Activated naive CD4-positive, alpha-beta T cell treated with Interleukin-2 at 50 U/mL for 16 hours (primary cell): ENCODE results near the gene KLRG1.

Source experiments
- DNase-seq: peaks from one replicate; pipeline ENCODE4 v3.0.0-alpha.2; 2020

The KLRG1 gene

DNA sequence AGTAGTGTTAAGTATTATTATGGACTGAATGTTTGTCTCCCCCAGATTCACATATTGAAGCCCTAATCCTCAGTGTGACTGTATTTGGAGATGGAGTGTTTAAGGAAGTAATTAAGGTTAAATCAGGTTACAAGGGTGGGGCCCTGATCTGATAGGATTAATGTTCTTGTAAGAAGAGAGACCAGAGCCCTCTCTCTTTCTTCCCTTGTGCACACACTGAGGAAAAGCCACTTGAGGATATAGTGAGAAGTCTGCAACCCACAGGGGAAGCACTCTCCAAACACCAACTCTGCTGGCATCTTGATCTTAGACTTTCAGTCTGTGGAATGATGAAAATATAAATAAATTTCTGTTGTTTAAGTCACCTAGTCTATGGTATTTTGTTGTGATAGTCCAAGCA lies 2.2 kb upstream of the KLRG1 start:
- no peak for DNase-seq

GRCh38 chr12:8987685-8988084 lies 1.7 kb upstream of the KLRG1 start:
- DNase-seq, result no peak

DNA sequence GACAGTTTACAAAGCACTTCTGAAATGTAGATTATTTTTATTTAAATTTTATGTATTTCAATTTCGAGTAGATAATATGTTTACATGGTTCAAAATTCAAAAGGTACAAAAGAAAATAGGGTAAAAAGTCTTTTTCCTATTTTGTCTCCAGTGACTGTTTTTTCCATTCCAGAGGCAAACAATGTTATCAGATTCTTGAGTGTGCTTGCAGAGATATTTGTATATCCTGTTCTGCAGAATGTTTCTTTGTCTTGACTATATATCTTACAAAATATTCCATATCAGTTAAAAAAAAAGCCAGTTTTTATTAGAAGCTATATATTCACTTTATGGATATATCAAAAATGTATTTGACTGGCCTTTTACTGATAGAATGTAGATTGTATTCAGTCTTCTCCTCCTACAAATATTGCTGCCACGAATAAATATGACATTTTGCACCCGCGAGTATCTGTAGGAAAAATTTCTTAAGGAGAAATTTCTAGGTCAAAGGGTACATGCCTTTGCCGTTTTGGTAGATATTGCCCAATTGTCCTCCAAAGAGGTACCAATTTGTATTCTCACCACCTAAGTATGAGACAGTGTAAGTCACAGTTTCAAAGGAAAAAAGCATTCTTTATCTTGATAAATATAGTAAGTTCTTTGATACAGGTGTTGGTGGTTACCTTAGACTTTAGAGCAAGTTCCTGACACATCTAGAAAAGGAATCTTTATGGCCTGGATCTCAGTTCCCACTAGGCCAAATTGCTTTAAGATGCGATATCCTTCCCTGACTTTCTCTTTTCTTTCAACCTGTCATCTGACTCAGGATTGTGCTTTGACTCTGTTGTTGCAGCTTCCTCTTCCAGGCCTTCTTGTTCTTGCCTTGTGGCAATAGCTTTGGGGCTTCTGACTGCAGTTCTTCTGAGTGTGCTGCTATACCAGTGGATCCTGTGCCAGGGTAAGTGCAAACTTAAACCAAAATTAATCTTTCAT lies 2.3 kb downstream of the KLRG1 start:
- DNase-seq, result peak; percentile 21

DNA sequence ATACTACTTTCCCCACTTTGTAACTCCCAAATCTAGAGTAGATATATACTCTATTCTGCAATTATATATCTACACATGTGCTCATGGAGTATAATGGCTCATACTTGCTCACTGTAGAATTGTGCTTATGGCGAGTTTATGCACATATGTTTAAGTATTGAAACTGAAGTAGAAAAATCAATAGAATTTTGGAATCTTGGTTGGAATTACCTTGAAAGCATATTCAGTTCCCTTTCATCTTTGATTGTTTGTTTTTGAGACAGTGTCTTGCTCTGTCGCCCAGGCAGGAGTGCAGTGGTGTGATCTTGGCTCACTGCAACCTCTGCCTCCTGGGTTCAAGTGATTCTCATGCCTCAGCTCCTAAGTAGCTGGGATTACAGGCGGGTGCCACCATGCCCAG lies 4.5 kb downstream of the KLRG1 start:
- no peak for DNase-seq

DNA sequence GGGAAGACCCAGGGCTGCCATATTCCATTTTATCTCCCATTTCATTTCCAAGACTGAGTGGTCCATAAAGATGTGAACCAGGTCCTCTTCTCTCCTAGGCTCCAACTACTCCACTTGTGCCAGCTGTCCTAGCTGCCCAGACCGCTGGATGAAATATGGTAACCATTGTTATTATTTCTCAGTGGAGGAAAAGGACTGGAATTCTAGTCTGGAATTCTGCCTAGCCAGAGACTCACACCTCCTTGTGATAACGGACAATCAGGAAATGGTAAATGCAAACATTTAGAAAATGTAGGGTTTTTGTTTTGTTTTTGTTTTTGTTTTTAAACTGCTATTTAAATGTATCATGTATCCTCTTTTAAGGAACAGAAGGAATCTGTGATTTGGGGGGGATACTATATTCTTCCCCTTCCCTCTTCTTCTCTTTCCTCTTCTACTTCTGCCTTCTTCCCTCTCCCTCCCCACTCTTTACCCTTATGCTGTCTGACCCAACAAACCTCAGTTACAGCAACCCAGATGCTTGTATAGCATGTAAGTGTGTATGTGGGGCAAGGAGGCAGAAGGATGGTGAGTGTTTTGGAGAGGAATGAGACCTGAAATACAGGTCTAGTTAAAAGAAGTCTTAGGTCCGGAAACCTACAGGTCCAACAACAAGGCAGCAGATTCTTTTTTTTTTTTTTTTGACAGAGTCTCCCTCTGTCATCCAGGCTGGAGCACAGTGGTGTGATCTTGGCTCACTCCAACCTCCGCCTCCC lies 5.9 kb downstream of the KLRG1 start:
- DNase-seq, result no peak

- DNase-seq, result peak; percentile 30
Measured at GRCh38 chr12:8996682-8997405, 7.5 kb downstream of the KLRG1 start.

DNA sequence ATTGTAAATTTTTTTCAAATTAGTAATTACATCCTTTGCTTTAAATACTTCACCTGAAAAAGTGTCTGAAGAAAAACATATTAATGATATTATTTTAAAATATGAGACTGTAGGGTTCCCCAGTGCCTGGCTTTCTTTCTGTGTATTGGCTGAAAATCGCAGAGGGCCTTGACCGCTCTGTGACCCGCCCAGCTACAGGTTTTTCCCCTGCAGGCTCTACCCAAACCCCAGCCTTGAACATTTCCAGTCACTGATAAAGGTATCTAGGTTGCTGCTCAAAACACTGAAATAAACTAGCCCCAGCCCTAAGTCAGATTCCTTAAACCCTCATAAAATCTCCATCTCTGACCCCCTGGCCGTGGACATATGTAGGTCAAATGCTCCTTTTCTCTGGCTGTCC lies 11.9 kb downstream of the KLRG1 start:
- no peak for DNase-seq

DNA sequence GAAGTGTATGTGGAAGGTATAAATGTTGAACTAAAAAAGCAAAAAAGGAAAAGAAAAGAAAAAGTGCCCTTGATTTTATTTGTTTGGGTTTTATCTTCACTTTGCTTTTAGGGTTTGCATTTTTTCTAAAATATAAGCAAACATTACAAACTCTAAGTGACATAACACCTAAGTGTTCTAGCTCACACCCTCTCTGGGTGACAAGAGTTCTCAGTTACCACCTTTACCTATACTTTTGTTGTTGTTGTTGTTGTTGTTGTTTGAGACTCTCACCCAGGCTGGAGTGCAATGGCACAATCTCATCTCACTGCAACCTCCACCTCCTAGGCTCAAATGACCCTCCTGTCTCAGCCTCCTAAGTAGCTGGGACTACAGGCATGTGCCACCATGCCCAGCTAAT lies 13.0 kb downstream of the KLRG1 start:
- DNase-seq, result no peak

- no peak for DNase-seq
Measured at GRCh38 chr12:9022592-9022991, 33.2 kb downstream of the KLRG1 start.

DNA sequence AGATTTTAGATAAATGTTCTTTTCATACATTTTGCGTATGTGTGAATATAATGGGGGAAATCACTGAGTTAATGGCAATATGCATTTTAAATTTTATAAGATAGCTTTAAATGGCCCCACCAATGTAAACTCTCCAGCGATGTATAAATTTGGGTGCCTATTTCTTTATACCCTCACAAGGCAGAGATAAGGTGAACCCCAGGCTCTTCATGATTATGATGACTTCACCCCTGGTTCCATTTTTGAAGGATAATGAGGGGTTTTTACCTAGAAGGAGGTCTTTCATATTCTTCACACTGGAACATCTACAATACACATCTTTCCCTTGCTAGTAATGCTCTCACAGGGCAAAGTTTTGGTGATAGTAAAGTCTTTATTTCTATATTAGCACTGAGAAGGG lies 35.2 kb downstream of the KLRG1 start:
- DNase-seq, result no peak

DNA sequence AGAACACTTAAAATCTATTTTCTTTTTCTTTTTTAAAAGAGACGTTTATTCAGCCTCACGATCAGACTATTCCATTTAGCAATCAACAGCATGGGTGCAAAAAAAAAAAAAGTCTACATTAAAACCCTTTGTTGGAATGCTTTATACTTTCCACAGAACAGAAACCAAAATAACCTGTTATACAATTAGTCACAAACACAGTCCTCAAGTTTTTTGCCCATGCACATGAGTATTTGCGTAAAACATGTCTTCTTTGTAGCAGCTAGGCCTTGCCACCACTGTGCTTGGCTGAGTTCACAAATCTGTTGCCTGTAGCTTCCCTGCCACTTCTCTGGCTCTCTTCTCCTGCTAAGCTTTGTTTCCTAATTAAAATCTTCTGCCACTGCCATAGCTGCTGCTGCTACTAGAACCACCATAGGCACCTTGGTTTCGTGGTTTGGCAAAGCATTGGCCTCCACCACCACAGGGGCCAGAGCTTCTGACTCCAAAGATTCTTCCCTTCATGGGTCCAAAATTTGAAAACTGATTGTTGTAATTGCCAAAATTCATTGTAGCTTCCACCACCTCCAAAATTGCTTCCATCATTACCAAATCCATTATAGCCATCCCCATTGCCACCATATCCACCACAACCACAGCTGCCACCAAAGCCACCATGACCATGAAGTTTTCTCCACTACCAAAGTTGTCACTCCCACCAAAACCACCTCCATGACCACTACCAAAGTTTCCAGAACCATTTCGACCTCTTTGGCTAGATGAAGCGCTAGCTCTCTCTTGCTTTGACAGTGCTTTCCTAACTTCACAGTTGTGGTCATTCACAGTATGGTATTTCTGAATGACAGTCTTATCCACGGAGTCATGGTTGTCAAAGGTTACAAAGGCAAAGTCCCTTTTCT lies 38.1 kb downstream of the KLRG1 start:
- DNase-seq, result peak; percentile 52

DNA sequence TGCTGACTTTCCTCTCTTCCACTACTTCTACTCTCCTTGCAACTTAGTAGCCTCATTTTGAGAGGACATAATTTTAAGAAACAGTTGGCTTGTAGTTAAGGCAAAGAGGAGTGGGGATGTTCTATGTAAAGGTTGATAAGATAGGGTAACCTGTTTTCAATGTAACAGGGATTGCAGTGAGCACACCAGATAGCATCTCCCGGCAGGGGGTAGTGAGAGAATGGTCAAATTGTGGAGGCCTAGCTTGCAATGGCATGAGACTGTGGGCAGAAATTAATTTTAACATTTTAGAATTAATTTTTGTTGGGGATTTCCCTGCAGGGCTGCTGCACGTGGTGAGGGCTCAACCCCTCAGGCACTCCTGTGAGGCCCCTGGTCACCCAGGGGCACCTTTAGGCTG lies 41.4 kb downstream of the KLRG1 start:
- no peak for DNase-seq

- DNase-seq, result no peak
Measured at GRCh38 chr12:9032202-9032964, 43.0 kb downstream of the KLRG1 start.

DNA sequence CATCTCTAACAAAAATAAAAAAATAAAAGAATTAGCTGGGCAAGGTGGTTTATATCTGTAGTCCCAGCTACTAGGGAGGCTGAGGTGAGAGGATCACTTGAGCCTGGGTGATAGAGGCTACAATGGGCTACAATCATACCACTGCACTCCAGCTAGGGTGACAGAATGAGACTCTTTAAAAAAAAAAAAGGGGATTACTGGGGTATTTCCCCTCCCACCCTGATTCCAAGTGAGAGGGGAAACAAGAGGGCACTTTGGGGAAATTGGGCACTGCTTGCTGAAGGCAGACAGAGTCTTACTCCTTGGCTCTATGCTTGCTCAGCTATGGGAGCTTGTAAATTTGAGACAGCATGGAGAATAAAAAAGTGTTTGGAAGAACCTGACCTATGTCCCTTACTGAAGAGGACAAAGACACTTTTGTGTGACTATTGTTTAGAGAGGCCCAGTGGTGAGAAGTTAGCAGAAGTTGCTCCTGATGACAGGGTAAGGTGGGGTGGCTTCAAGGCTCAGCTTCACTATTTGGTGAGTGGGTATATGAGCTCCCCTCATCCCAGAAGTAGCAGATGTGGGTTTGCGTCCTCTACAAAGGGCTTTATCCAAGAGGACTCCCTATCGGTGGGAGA lies 44.0 kb downstream of the KLRG1 start:
- DNase-seq, result no peak

- no peak for DNase-seq
Measured at GRCh38 chr12:9034095-9034494, 44.7 kb downstream of the KLRG1 start.

- no peak for DNase-seq
Measured at GRCh38 chr12:9036227-9036626, 46.9 kb downstream of the KLRG1 start.

- DNase-seq, result no peak
Measured at GRCh38 chr12:9037431-9037830, 48.1 kb downstream of the KLRG1 start.

DNA sequence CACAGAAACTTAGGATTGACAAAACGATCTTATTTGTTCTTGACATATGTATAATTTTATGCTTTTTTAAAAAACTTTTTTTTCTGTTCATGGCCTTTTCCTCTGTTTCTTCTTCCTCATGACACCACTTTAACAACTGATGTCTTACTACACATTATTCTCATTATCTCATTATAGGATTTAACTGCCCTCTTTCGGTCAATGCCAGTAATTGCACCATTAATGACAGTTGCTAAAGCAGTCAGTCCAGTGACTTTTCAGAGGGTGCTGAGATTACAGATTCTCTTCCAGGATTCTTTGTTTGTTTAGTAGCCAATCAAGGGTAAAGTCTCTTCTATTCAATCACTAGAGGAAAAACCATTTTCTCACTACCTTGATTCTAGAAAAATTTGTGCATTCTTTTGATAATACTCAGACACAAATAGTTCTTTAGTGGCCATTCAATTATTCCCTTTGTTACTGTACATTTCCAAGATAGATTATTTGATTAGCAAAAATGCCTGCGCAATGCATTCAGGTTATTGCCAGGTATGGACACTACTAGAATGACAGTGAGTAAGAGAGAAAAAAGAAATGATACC lies 50.1 kb downstream of the KLRG1 start:
- no peak for DNase-seq

DNA sequence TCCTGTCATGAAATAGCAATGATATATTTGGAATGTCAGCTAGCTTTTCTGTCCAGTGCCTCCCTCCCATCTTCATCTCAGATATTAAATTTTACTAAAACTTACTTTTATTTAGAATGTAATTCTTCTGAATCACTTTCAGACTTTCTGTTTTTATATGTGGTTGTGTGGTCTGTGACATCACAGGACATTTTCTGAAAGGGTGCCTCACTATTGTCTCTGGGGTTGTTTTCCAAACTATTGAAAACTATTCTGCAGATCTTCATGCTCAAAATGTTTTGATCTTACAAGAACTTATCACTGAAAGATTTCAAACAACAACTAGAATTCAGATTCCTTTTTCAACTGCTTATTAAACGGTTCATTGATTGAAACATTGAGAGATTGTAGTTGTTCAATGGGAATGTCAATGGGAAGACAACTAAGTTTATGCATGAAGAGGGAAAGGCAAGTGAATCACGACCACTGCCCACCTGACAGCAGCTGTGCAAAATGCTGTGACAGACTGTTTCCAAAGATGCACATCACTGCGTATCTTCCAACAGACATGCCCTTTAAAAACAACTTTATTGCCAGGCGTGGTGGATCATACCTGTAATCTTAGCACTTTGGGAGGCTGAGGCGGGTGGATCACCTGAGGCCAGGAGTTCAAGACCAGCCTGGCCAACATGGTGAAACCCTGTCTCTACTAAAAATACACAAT lies 51.3 kb downstream of the KLRG1 start:
- no peak for DNase-seq

DNA sequence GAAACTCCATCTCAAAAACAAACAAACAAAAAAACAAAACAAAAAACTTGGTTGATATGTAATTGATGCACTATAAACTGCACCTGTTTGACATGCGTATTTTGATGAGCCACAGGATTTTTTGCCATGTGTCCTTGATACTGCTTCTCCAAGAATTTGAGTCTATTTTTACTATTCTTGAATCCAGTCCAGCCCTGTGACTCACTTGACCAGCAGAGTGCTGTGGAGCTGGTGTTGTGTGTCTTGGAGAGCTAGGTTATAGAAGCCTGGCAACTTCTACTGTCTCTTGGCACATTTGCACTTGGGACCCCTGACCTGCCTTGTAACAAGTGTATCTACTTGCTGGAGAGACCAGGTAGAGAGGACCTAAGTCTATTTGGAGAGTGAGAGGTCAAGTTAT lies 52.0 kb downstream of the KLRG1 start:
- no peak for DNase-seq
